Lung (tissue), 12 donors: ENCODE results near the gene AGAP1. TPM values are rescaled to one million over a fixed set of nuclear protein-coding genes. Genes with fewer than 3 reads are reported as not detected.

Source experiments
- ATAC-seq: fragments of 200-7000 bp; cut with Tn5 transposase; one replicate; pipeline ENCODE4 v1.9.1; 2020; ENCODE audit warnings: moderate number of reproducible peaks; ENCODE audit not compliant: insufficient read depth, low FRiP score
- DNase-seq, 3 donors: peaks; one replicate each; pipeline ENCODE4 v3.0.0-alpha.2; 2013 to 2017
- H3K27ac ChIP-seq, 2 donors: one replicate each; pipeline ENCODE4 v1.5.1; 2013; ENCODE audit warnings: mild to moderate bottlenecking in 2 of 2, moderate library complexity in 2 of 2, control low read depth in 1 of 2, inconsistent platforms in 1 of 2, low read depth in 1 of 2, low read length in 1 of 2
- H3K27me3 ChIP-seq, 3 donors: one replicate each; pipeline ENCODE4 v1.5.1; 2013; ENCODE audit warnings: low read length in 2 of 3; ENCODE audit not compliant: control insufficient read depth in 3 of 3, insufficient read depth in 3 of 3
- H3K36me3 ChIP-seq, 4 donors: one replicate each; pipeline ENCODE4 v1.5.1; 2013; ENCODE audit warnings: low read length in 4 of 4, mild to moderate bottlenecking in 1 of 4, moderate library complexity in 1 of 4; ENCODE audit not compliant: control insufficient read depth in 4 of 4, insufficient read depth in 4 of 4
- H3K4me1 ChIP-seq, 5 donors: one replicate each; pipeline ENCODE4 v1.5.1; 2013; ENCODE audit warnings: low read length in 5 of 5, mild to moderate bottlenecking in 2 of 5, moderate library complexity in 1 of 5; ENCODE audit not compliant: control insufficient read depth in 5 of 5, insufficient read depth in 5 of 5
- H3K4me3 ChIP-seq: one replicate; pipeline ENCODE4 v1.5.1; 2013; ENCODE audit warnings: mild to moderate bottlenecking, control low read depth, moderate library complexity
- H3K9ac ChIP-seq, 2 donors: one replicate each; pipeline ENCODE4 v1.5.1; 2013; ENCODE audit warnings: low read length in 2 of 2, control low read depth in 1 of 2; ENCODE audit not compliant: insufficient read depth in 1 of 2
- H3K9me3 ChIP-seq, 4 donors: one replicate each; pipeline ENCODE4 v1.5.1; 2013; ENCODE audit warnings: low read length in 3 of 4, mild to moderate bottlenecking in 1 of 4, moderate library complexity in 1 of 4; ENCODE audit not compliant: control insufficient read depth in 4 of 4, insufficient read depth in 3 of 4
- WGBS, 2 donors: extraction: QIAGEN DNeasy Blood & Tissue Kit; methylation state at CpG; one replicate each; pipeline ENCODE4 v1.1.7; 2013; 5-methylcytosine and 5-hydroxymethylcytosine counted together
- polyA plus RNA-seq, 2 donors: library from polyadenylated mRNA; stranded (reverse); fragments of 200-250 nt; gene quantifications; one replicate each; pipeline ENCODE4 v1.2.1, GENCODE V29; 2013
- total RNA-seq, 2 donors: library from RNA; depleted of rRNA in 1 of 2; stranded (reverse); fragments of >200 nt in 1 of 2; gene quantifications; one replicate each; pipeline ENCODE4 v1.2.1, GENCODE V29; 2014 to 2021
- TF ChIP-seq, protein P1 (sequence below): IDR thresholded peaks from 2 replicates; pipeline ENCODE4 v1.5.1; 2012; ENCODE audit warnings: mild to moderate bottlenecking; ENCODE audit errors: control extremely low read depth, extremely low read depth
- donor health status: control.
- donor health status: control.
- donor health status: Bipolar disorder and iron deficiency.
- donor health status: healthy.
- donor health status: DM: yes; HTN: yes; CAD: no.

The AGAP1 gene
- total and polyA plus RNA-seq, 4 donors, result 6.6 to 39.4 (median 20.2) TPM

GRCh38 chr2:236173729-236174607 lies 680.1 kb downstream of the AGAP1 start:
- Histone ChIP-seq H3K27ac (no peak overlapping the region), H3K9ac (no peak overlapping the region), H3K4me1 (peaks cover 0 to 11% (median 3%) of the 10 kb centered on the region in 5 donors), H3K4me3 (no peak overlapping the region), H3K27me3 (peaks cover 17 to 96% (median 83%) of the 10 kb centered on the region in 3 donors), H3K36me3 (no peaks in the 10 kb centered on the region), H3K9me3 (peaks cover 0 to 3% (median 0%) of the 10 kb centered on the region in 4 donors)
- DNase-seq (no peak), ATAC-seq (no peak)
- 7 to 12% methylated on average over 23 of the region's 23 CpGs for WGBS, 2 donors
- TF ChIP-seq, protein P1, sequence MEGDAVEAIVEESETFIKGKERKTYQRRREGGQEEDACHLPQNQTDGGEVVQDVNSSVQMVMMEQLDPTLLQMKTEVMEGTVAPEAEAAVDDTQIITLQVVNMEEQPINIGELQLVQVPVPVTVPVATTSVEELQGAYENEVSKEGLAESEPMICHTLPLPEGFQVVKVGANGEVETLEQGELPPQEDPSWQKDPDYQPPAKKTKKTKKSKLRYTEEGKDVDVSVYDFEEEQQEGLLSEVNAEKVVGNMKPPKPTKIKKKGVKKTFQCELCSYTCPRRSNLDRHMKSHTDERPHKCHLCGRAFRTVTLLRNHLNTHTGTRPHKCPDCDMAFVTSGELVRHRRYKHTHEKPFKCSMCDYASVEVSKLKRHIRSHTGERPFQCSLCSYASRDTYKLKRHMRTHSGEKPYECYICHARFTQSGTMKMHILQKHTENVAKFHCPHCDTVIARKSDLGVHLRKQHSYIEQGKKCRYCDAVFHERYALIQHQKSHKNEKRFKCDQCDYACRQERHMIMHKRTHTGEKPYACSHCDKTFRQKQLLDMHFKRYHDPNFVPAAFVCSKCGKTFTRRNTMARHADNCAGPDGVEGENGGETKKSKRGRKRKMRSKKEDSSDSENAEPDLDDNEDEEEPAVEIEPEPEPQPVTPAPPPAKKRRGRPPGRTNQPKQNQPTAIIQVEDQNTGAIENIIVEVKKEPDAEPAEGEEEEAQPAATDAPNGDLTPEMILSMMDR, result no peak

- TF ChIP-seq, protein P1, result no peak
- peaks cover 0 to 3% (median 0%) of the 10 kb centered on the region in 4 donors for H3K9me3 ChIP-seq
- WGBS, 2 donors, result 32 to 51% methylated on average over 6 of the region's 6 CpGs
- H3K4me1 ChIP-seq, result peaks cover 0 to 14% (median 3%) of the 10 kb centered on the region in 5 donors
- no peak for ATAC-seq
- DNase-seq, result no peak
- H3K27ac ChIP-seq, result no peak overlapping the region
- H3K27me3 ChIP-seq, result peaks cover 15 to 93% (median 83%) of the 10 kb centered on the region in 3 donors
- H3K9ac ChIP-seq, result no peak overlapping the region
- H3K4me3 ChIP-seq, result no peak overlapping the region
- no peaks in the 10 kb centered on the region for H3K36me3 ChIP-seq
Observed at GRCh38 chr2:236175548-236176150, 681.8 kb downstream of the AGAP1 start.

DNA sequence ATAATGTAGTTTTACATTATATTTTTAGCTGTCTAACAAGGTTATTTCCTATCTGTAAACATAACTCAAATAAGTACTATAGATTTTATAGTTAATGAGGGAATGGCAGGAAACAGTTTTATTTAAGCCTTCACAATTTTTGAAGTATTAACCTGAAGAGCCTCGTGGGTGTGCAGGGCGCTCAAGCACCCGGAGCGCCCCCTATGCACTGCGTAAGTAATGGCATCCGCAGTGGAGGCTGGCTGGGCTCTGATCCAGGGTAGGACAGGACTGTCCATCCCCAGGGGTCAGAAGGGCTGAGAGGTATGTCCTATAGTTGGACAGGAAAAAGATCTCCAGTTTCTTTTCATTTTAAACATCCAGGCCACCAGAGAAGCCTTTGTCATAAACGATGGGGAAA lies 682.6 kb downstream of the AGAP1 start:
- TF ChIP-seq, protein P1, result no peak
- Histone ChIP-seq H3K9ac (no peak overlapping the region), H3K27ac (no peak overlapping the region), H3K4me1 (peaks cover 0 to 14% (median 3%) of the 10 kb centered on the region in 5 donors), H3K36me3 (no peaks in the 10 kb centered on the region), H3K27me3 (peaks cover 15 to 92% (median 83%) of the 10 kb centered on the region in 3 donors), H3K4me3 (no peak overlapping the region), H3K9me3 (peaks cover 0 to 3% (median 0%) of the 10 kb centered on the region in 4 donors)
- WGBS, 2 donors, result 6 to 17% methylated on average over 7 of the region's 7 CpGs
- ATAC-seq (no peak), DNase-seq (no peak)
